NCI-H2196 (cell line): ENCODE results near the gene NOTO.

ENCODE experiments used
- DNase-seq: peaks from one replicate; lab custom pipeline; 2025; ENCODE audit not compliant: unreplicated experiment; lab: John Stamatoyannopoulos, UW

The NOTO gene

DNA sequence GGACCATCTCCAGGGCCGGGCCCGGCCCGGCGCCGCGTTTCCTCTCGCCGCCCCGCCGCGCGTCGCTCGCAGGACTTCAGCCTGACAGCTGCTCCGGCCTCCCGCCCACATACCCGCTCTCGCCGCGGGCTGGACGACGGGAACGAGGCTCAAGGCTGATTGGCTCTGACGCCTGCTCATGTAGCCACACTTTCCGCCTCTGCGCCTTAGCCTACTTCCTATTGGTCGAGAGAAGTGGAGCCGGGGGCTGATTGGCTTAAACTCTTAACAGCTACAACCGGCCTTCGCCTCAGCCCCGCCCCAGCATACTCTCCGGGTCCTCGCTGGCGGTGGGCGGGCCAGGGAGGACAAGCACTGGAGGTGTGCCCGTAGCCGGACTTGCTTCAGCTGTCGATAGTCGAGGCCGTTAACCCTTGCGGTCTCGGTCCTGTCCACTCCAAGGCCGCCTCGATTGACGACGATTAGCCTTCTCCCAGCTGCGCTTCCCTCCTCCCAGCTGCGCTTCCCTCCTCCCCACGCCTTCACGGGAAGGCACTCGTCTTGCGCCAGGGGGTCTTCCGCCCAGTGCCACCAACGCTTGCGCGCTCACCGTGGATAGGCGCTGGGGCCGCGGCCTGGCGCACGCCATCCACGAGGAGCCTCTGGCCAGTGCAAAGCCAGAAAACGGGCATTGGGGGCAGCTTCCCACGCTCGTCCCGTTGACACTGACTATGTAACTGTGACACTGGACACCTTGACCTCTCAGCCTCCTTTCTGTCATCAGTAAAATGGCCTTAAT lies 31.0 kb downstream of the NOTO start, which contains the start of gene PRADC1:
Gene PRADC1, minus strand, starts transcription at position 86 of the 778 bp plus-strand sequence. Its CDS starts 79 bp downstream, at position 7.
- peak; percentile 91 for DNase-seq

DNA sequence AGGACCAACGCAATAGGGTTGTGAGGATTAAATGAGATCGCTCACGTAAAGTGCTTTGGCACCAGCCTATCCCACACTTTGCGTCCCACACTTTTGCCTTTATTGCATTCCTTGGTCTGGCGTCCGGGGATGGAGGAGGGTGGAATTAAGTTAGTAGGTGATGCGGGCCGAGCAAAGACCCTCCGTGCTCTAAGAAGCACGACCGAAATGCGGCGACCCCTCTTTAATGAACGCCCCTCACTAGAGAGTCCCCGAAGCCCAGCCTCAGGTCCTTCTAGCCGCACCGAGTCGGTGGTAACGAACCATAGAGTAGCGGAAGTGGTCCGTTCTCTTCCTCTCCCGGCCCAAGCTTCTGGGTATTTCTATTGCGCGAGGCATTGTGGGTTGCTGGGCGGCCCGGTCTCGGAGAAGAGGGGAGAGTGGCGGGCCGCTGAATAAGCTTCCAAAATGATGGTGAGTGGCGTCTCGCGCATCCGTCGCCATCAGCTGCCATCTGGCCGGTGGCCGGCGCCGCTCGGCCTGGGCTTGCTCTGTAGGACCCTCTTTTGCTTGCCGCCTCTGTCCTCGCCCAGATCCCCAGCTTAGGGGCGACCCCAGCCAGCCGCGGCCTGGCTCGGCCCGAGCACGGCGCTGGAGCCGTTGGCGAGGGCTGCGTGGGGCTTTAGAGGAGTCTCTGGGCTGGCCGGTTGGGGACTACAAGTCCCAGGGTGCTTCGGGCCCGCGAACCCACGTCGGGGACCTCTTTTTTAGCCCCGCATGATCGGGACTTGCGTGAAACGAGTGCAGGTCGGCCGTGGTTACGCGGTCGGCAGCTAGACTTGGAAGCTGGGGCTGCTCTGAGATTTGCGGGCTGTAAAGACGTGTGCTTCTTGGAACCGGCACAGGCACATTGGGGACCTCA lies 31.8 kb downstream of the NOTO start, which contains the start of gene CCT7:
Gene CCT7, plus strand, starts transcription at position 377 of the 901 bp plus-strand sequence. Its CDS starts 71 bp downstream, at position 448.
- DNase-seq = peak; percentile 75

DNA sequence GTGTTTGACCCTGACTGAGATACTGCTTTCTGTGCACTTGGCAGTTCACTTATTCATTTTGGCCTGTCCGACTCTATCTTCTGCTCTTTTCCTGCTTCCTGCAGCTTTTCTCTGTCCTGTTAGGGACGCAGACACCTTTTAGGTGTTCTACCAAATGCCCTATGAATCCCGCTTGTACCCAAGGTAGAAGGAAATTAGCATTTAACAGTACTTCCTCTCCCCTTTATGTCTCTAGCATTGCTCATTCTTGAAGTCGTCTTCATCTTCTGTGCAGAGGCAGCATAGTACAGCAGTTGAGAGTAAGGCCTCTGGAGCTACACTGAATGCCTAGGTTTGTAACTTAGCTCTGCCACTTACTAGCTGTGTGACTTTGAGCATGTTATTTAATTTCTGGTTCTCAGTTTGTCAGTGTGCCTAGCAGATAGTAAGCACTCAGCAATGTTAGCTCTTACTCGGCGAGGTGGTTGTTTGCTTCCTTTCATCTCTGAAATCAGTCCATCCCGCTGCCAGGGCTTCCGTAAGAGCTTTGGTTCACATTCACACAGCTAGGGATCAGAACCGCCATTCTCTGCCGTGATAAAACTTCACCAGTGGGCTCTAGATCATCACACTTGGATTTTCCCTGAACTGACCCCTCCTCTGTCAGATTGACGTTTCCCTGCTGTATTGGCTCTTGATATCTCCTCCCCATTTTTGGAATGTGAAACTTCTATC lies 33.1 kb downstream of the NOTO start:
- DNase-seq = no peak

DNA sequence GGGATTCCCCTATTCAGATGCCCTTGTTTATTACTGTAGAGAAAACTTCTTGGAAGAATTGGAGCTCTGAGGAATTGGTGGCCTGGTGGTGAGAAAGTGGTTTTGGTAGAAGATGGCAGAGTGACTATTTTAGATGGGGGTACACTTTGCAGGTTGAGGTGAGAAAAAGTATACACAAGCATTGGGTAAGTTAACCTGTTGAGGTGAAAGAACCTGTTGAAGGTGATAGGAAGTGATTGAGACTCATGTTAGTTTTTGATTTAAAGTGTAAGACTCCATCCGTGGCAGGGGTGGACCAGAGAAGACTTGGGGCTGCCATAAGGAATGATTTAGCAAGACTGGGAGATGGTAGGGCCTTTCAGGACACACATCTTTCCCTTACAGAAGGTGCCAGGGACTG lies 34.8 kb downstream of the NOTO start:
- DNase-seq = no peak

DNA sequence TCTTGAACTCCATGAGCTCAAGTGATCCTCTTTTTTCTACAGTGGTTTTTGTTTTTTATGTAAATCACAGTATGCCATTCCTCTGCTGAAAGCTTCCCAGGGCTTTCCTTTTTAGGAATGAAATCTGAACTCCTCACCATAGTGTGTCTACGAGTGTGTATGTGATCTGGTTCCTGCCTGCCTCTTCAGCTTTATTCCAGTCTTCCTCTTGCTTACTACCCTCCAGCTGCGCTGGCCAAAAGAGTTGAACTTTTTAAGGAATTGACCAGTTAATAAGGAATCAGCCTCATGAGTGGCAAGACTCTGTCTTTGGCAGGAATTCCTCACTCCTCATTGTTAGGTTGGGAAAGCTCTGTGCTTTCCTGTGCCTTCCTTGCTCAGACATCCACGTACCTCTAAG lies 35.8 kb downstream of the NOTO start:
- DNase-seq = no peak

DNA sequence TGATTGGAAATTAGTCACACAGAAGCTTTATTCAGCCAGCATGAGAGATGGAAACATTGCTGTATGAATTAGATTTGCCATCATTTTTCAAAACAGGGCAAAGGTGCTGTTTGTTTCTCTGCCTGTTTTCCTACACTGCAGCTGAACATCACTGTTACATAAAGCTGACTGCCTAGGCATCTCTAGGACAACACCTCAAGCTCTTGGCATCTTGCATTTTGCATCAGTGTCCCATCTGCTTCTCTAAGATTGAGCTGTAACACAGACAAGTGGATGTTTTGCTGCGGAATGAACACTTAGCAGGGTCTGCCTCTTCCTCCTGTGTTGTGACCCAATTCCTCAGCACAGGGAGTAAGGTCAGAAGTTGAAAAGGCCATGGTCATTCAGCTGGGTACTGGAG lies 36.6 kb downstream of the NOTO start:
- no peak for DNase-seq

DNA sequence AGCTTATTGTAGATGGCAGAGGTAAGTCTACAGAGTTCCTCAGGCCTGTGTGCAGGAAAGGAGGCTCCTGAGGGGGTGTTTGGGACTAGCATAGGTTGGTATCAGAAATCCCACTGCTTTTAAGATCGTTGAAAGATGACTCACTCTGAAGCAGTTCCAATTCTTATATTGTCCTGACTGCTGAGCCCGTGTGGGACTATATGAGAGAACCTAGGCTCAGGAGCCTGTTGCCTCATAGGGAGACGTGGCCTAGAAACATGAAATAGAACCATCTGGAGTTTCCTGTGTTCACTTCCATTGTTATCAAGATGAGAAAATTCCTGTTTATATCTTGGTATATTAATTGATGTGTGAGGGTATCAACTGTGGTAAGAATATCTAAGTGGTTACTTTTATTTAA lies 37.4 kb downstream of the NOTO start:
- no peak for DNase-seq

DNA sequence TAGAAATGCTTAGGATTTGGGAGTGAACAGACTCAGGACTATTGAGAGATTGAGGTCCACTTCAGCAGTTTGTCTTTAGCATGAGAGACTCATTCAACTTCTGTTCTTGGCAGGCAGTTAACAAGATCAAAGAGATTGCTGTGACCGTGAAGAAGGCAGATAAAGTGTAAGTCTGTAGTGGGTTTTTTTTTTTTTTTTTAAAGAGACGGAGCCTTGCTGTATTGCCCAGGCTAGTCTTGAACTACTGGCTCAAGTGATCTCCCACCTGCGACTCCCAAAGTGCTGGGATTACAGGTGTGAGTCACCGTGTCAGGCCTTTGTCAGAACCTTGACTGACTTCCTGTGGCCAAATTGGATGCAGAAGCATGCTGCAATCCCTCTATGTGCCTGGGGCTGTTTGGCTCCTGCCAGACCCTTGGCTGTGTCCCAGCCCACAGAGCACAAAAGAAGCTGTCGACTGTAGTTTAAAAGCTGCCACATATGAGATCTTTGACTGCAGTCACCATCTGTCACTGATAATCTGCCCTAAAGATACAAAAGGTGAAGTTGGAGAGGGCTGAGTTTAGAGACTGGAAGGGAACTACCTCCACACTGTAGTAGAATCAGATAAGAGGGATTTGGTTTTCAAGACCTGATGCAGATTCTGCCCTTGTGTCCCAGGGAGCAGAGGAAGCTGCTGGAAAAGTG lies 41.7 kb downstream of the NOTO start:
- DNase-seq = peak; percentile 65

DNA sequence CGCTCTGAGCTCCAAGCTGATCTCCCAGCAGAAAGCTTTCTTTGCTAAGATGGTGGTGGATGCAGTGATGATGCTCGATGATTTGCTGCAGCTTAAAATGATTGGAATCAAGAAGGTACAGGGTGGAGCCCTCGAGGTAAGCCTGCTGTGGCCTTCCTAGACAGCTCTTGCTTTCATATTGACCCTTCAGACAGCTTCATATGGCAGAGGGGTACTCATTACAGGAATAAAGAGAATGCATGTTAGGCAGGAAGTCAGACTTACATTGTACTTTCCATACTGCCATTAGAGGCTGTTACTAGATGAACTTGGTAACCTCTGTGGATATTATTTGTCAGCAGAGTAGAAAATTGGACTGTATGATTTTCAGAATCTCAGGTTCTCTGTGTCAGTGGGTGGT lies 42.2 kb downstream of the NOTO start:
- DNase-seq = no peak

DNA sequence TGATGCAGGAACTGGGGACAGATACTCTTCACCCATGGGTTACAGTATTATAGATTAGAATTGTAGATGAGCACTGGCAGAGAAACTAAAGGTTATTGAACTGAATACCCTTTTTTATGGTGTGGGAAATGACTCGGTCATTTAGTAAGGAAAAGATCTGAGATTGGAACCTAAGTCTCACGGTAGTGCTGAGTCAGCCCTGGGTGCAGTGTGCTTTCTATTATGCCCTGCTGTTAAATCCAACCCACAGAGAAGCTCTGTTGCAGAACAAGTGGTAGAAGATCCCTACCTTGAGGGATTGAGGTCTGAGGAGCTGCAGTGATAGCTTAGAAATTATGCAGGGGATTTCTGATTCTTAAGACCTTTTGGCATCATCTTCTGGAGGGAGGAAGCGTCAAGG lies 44.5 kb downstream of the NOTO start:
- no peak for DNase-seq

DNA sequence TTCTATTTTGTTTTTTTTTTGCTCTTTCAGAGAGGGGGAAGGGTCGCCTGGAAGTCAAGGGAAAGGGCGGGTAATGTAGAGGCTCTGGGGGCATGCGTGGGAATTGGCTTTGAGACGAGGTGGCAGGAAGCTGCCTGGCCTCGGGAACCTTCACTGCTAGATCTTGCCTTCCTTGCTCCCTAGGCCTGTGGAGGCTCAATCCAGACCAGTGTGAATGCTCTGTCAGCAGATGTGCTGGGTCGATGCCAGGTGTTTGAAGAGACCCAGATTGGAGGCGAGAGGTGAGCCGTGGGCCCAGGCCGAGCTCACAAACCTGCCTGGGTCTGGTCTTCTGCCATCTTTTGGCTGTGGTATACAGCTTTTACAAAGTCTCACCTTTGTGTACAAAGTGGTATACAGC lies 47.3 kb downstream of the NOTO start:
- DNase-seq = no peak

DNA sequence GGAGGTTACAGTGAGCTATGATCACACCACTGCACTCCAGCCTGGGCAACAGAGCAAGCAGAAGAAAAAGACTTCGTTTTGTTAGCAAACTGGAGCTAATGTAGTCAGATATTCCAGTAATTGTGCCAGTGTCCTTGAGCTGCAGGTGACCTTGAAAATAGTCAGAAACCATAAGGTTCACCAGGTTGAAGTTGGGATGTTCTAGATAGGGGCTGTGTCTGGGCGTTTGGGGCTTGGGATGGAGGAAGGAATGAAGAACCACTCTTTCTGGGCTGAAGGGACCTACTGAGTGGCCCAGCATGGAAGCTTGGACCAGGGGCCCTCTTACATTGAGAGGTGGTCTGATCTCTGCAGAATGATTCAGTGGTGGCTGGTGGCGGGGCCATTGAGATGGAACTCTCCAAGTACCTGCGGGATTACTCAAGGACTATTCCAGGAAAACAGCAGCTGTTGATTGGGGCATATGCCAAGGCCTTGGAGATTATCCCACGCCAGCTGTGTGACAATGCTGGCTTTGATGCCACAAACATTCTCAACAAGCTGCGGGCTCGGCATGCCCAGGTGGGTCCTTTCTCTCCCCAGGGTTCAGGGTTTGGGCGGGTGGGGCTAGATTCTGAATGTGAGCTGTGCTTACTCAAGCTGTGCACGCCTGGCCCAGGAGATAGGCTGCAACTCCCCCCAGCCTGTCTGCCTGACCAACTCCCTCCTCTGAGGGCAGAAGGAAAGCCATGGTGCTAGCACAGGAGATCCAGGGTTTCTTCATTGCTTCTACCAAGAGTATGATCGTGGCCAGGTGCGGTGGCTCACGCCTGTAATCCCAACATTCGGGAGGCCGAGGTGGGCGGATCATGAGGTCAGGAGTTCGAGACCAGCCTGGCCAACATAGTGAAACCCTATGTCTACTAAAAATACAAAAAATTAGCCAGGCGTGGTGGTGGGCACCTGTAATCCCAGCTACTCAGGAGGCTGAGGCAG lies 48.8 kb downstream of the NOTO start:
- DNase-seq = no peak

DNA sequence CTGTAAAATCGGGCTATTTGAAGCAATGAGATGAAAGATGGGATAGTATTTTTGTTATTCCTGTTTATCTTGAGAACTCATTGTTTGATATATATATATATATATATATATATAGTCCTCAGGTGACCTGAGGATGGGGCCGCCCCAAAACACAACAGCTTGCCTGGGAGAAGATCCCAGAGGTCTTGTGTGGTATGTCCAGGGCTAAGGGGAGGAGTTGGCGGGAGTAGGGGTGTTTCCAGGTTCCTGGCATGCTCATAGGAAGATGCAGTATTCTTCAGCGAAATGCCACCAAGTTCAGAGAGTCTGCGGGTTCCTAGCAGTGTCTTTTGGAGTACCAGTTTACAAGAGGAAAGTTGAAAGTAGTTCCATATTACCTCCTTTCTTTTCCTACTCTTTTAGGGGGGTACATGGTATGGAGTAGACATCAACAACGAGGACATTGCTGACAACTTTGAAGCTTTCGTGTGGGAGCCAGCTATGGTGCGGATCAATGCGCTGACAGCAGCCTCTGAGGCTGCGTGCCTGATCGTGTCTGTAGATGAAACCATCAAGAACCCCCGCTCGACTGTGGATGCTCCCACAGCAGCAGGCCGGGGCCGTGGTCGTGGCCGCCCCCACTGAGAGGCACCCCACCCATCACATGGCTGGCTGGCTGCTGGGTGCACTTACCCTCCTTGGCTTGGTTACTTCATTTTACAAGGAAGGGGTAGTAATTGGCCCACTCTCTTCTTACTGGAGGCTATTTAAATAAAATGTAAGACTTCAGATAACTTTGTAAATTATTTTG lies 50.1 kb downstream of the NOTO start:
- DNase-seq = no peak

DNA sequence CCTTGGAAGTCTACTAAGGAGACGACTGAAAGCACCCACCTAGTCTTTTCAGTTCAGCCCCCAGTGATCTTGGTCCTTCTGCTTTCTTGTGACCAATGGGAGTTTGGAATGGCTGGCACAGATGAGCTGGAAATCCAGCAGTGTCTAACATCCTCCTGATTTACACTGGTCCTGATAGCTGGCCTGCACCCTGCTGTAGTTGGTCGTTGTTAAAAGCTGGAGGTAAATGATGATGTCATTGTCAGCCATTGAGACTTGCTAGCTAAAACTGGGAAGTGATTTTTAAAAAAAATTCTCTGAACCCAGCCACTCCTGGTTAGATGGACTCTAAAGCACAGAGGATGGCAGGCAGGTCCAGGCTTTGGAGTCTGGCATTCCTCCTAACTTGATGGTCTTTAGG lies 51.0 kb downstream of the NOTO start:
- no peak for DNase-seq

DNA sequence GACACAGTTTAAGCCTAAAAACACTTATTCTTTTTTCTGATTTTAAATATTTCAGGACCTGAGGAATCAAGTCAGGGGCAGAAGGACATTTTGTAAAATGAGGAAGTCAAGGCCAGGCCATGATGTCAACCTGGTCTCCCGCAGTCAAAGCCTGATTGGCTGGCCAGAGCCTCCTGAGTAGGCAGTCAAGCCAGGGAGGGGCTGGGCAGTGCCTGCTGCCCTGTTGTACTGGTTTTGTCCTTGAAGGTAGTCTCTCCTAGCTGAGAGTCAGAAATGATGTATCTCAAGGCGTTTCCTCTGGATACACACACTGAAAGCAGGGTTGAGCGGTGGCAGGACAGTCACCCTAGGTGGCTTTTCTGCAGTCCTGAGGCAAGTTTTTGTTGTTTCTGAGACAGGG lies 51.5 kb downstream of the NOTO start:
- DNase-seq = no peak

DNA sequence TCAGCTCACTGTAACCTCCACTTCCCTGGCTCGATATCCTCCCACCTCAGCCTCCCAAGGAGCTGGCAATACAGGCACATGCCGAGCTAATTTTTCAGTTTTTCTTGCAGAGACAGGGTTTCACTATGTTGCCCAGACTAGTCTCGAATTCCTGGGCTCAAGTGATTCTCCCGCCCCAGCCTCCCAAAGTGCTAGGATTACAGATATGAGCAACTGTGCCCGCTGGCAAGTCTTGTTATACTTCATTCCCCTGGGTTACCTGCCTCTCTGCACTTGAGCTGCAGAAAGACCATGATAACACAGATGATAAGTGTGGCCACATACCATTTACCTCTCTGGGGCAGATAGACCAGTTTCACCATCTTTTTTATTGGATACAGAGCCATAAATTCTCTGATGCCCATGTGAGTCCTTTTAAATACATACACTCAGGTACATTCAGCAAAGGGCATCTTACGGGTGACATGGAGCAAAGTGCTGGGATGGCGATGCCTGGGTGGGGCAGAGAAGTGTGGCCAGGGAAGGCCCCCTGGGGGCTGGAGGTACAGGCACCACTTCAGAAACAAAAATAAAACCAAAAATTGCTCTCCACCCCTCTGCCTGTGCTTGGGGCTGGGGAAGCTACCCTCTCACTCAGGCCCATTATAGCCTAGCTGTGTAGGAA lies 52.1 kb downstream of the NOTO start:
- DNase-seq = no peak

DNA sequence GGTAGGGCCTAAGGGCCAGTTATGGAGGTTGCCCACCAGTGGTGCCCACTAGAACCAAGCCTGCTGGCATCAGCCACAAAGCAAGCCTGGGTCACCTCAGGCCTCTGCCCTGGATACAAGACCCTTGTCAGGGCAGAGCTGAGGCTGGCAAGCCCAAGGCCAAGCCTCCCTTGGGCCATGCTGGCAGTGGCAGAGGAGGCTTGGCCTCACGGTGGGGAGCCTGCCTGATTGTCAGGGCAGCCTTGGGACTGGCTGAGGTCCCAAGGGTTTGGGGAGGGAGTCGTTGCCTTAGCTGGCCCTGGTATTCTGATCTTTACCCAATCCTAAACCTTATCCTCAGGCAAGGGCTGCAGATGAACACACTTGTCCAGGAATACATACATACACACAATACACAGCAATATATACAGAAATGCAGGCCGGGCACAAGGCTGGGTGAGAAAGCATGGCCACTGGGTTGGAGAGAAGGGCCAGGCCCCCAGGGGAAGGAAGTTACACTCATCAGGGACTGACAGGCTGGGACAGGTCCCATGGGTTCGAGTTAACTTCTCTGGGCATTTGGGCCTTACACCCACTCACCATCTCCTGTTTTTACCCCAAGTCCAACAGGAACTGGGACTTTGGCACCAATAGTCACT lies 52.8 kb downstream of the NOTO start:
- no peak for DNase-seq
